ENCODE results near the gene RAB11A. TPM values are rescaled to one million over a fixed set of nuclear protein-coding genes. Genes with fewer than 3 reads are reported as not detected.

The RAB11A gene
- total and polyA plus RNA-seq, 9 of the 15 experiments (the other 6 are each of a cell fraction or from before 2014, with no cell fraction given) = 129 to 369 (median 245) TPM

- TF ChIP-seq SMARCA5 (IDR thresholded peaks at IDR 0.05) (0 out of 2 replicates have a peak, but pooled peaks have one; percentile 9), CHD1 (IDR thresholded peaks at IDR 0.05; ENCODE audit: low read length) (peak; percentile 21), SMAD3 (CRISPR knock-in tag; conservative IDR thresholded peaks at IDR 0.05) (no peak), MBD2 (IDR thresholded peaks at IDR 0.05; ENCODE audit: borderline replicate concordance, low read depth) (0 out of 2 replicates have a peak, but pooled peaks have one; percentile 19), UBTF (IDR thresholded peaks at IDR 0.05; ENCODE audit: borderline replicate concordance in 1 of 2, low read depth in 2 of 2, low read length in 2 of 2) (peak in 1 of 2 experiments; percentile 70; a peak in 2 of 4 replicates), ZNF57 (CRISPR knock-in tag; IDR thresholded peaks at IDR 0.05) (no peak), SUPT5H (IDR thresholded peaks at IDR 0.05) (peak; percentile 19; the same call in 1 of the 2 replicates), CSDE1 (IDR thresholded peaks at IDR 0.05) (no peak), TBP (optimal IDR thresholded peaks at IDR 0.05; ENCODE audit: low read depth, low read length) (peak; percentile 2), ZKSCAN1 (IDR thresholded peaks at IDR 0.05; ENCODE audit: low read depth, low read length) (0 out of 2 replicates have a peak, but pooled peaks have one; percentile 6), ZNF175 (CRISPR knock-in tag; IDR thresholded peaks at IDR 0.05; ENCODE audit: low read depth) (no peak; the same call in 1 of the 2 replicates), RFX1 (IDR thresholded peaks at IDR 0.05) (no peak), EGR1 (conservative IDR thresholded peaks at IDR 0.05) (peak; percentile 40; the same call in 1 of the 2 replicates), DPF2 (IDR thresholded peaks at IDR 0.05) (0 out of 2 replicates have a peak, but pooled peaks have one; percentile 13), ESRRA (IDR thresholded peaks at IDR 0.05; ENCODE audit: borderline replicate concordance, low read depth) (no peak), RCOR1 (IDR thresholded peaks at IDR 0.05; ENCODE audit: borderline replicate concordance in 1 of 2, low read depth in 2 of 2, low read length in 2 of 2) (no peak; a peak in 1 of 4 replicates), NFIC (IDR thresholded peaks at IDR 0.05) (0 out of 2 replicates have a peak, but pooled peaks have one; percentile 3), TEAD4 (IDR thresholded peaks at IDR 0.05; ENCODE audit: low read length) (peak; percentile 52; the same call in 1 of the 2 replicates), TEAD4 (CRISPR knock-in tag; IDR thresholded peaks at IDR 0.05; ENCODE audit: borderline replicate concordance) (no peak), ZFPM2 (CRISPR knock-in tag; IDR thresholded peaks at IDR 0.05) (no peak), RAD21 (CRISPR knock-in tag; conservative IDR thresholded peaks at IDR 0.05 in 1 of 2, IDR thresholded peaks at IDR 0.05 in 1 of 2) (no peak)
- TF ChIP-seq, protein P1, sequence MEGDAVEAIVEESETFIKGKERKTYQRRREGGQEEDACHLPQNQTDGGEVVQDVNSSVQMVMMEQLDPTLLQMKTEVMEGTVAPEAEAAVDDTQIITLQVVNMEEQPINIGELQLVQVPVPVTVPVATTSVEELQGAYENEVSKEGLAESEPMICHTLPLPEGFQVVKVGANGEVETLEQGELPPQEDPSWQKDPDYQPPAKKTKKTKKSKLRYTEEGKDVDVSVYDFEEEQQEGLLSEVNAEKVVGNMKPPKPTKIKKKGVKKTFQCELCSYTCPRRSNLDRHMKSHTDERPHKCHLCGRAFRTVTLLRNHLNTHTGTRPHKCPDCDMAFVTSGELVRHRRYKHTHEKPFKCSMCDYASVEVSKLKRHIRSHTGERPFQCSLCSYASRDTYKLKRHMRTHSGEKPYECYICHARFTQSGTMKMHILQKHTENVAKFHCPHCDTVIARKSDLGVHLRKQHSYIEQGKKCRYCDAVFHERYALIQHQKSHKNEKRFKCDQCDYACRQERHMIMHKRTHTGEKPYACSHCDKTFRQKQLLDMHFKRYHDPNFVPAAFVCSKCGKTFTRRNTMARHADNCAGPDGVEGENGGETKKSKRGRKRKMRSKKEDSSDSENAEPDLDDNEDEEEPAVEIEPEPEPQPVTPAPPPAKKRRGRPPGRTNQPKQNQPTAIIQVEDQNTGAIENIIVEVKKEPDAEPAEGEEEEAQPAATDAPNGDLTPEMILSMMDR (IDR thresholded peaks at IDR 0.05 in 2 of 3, conservative IDR thresholded peaks at IDR 0.05 in 1 of 3; ENCODE audit: insufficient read depth in 2 of 3, low read depth in 1 of 3, low read length in 3 of 3) = peak in 1 of 3 experiments; percentile 0; a peak in 1 of 6 replicates
Observed at GRCh38 chr15:65869954-65870871, 922 bp downstream of the RAB11A start (continued).

Data from K562 (cell line).